ENCODE results near the gene HNMT. TPM values are rescaled to one million over a fixed set of nuclear protein-coding genes. Genes with fewer than 3 reads are reported as not detected.

The HNMT gene
- total and polyA plus RNA-seq, 2 of the 13 experiments (the other 11 are each of a cell fraction or from before 2014, with no cell fraction given): 279 to 309 TPM

DNA sequence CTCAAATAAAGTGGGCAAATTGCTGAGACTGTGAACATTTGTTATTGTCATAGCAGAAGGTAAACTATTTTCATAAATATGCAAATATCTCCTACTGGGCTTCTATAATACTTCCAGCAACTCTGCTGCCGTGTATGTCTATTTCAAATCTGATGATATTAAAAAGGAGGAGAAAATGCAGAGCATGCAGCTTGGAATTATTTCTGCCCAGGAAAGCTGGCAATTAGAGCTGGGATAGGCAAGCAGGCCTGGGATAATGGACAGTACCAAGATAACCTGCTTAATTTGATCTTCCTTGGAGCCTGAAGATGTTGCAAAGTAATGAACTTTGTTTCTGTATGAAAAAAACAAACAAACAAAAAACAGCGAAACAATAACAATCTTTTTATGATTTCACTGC, 72.8 kb downstream of the HNMT start (continued):
- TF ChIP-seq NFYC (CRISPR knock-in tag; IDR thresholded peaks at IDR 0.05): no peak
- TF ChIP-seq ZNF773 (CRISPR knock-in tag; IDR thresholded peaks at IDR 0.05; ENCODE audit: borderline replicate concordance): no peak
- no peak for TF ChIP-seq PRPF4 (IDR thresholded peaks at IDR 0.05; ENCODE audit: low read depth, low read length, poor library complexity, severe bottlenecking)
- TF ChIP-seq RBM39 (IDR thresholded peaks at IDR 0.05; ENCODE audit: low read depth, low read length, poor library complexity, severe bottlenecking): no peak

DNA sequence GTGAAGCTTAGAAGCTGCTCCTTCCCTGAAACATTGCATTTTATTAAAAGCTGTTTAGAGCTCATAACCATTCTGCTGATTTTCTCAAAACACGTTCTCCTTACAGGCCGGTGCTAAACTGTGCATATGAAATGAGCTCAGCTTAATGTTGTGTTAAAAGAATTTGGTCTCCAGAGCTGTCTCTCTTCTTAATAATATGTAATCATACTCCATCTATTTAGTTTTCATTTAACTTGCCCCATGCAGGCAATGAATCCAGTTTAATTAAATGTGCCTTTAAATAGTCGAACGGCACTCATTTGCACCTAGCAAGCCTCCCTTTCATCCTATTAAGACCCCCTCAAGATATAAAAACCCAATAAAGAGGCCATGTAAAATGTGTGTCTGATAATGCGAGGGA, 76.3 kb downstream of the HNMT start:
- FAIRE-seq: no peak
- ChIA-PET CTCF (ENCODE audit: low intra/inter-chr PET ratio, low total read pairs) (no interaction called here), POLR2A (no interaction called here)
- BruUV-seq (replicated peaks): no TSS peak
- intact Hi-C loops (cut with micrococcal nuclease; ENCODE audit: unreplicated experiment) (no loop called here), in situ Hi-C loops (cut with HindIII; ENCODE audit: extremely low pct_ligation_motif_present, low pct_unique_long_range_greater_than_20kb) (no loop called here)
- ATAC-seq: no peak
- Histone ChIP-seq H3K4me3 (replicated peaks in 1 of 3; ENCODE audit: insufficient read depth in 1 of 3, low read depth in 2 of 3, low read length in 3 of 3) (no peak overlapping the region), H3K79me2 (ENCODE audit: insufficient read depth, low read length) (no peaks in the 10 kb centered on the region), H2AFZ (ENCODE audit: low read length) (no peak overlapping the region), H3K4me2 (ENCODE audit: low read depth, low read length) (no peak overlapping the region), H3K9me3 (ENCODE audit: low read length) (no peaks in the 10 kb centered on the region), H3K36me3 (replicated peaks in 1 of 2; ENCODE audit: control insufficient read depth in 1 of 2, insufficient read depth in 2 of 2, low read length in 2 of 2) (no peaks in the 10 kb centered on the region), H3K27ac (ENCODE audit: extremely low read length, insufficient read depth, low read length) (no peak overlapping the region), H3K4me1 (ENCODE audit: insufficient read depth, low read length) (no peaks in the 10 kb centered on the region), H3K27me3 (ENCODE audit: control insufficient read depth in 1 of 2, insufficient read depth in 2 of 2, low read length in 2 of 2) (peaks cover 0 to 8% of the 10 kb centered on the region in 2 experiments; a peak in 2 of 5 replicates), H3K9ac (ENCODE audit: insufficient read depth, low read depth, low read length) (no peak overlapping the region), H4K20me1 (ENCODE audit: insufficient read depth, low read length) (no peaks in the 10 kb centered on the region)
- TF ChIP-seq ISX (CRISPR knock-in tag; conservative IDR thresholded peaks at IDR 0.05): no peak
- TF ChIP-seq ZNF256 (CRISPR knock-in tag; conservative IDR thresholded peaks at IDR 0.05): no peak
- no peak for TF ChIP-seq ZNF432 (CRISPR knock-in tag; IDR thresholded peaks at IDR 0.05; ENCODE audit: borderline replicate concordance)
- no peak for TF ChIP-seq EEA1 (CRISPR knock-in tag; IDR thresholded peaks at IDR 0.05; ENCODE audit: borderline replicate concordance)
- TF ChIP-seq, protein P1, sequence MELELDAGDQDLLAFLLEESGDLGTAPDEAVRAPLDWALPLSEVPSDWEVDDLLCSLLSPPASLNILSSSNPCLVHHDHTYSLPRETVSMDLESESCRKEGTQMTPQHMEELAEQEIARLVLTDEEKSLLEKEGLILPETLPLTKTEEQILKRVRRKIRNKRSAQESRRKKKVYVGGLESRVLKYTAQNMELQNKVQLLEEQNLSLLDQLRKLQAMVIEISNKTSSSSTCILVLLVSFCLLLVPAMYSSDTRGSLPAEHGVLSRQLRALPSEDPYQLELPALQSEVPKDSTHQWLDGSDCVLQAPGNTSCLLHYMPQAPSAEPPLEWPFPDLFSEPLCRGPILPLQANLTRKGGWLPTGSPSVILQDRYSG (CRISPR knock-in tag; IDR thresholded peaks at IDR 0.05): no peak
- TF ChIP-seq SMAD1 (CRISPR knock-in tag; IDR thresholded peaks at IDR 0.05; ENCODE audit: borderline replicate concordance, low read depth): no peak
- TF ChIP-seq SMARCE1 (IDR thresholded peaks at IDR 0.05; ENCODE audit: borderline replicate concordance): no peak
- TF ChIP-seq, protein P2, sequence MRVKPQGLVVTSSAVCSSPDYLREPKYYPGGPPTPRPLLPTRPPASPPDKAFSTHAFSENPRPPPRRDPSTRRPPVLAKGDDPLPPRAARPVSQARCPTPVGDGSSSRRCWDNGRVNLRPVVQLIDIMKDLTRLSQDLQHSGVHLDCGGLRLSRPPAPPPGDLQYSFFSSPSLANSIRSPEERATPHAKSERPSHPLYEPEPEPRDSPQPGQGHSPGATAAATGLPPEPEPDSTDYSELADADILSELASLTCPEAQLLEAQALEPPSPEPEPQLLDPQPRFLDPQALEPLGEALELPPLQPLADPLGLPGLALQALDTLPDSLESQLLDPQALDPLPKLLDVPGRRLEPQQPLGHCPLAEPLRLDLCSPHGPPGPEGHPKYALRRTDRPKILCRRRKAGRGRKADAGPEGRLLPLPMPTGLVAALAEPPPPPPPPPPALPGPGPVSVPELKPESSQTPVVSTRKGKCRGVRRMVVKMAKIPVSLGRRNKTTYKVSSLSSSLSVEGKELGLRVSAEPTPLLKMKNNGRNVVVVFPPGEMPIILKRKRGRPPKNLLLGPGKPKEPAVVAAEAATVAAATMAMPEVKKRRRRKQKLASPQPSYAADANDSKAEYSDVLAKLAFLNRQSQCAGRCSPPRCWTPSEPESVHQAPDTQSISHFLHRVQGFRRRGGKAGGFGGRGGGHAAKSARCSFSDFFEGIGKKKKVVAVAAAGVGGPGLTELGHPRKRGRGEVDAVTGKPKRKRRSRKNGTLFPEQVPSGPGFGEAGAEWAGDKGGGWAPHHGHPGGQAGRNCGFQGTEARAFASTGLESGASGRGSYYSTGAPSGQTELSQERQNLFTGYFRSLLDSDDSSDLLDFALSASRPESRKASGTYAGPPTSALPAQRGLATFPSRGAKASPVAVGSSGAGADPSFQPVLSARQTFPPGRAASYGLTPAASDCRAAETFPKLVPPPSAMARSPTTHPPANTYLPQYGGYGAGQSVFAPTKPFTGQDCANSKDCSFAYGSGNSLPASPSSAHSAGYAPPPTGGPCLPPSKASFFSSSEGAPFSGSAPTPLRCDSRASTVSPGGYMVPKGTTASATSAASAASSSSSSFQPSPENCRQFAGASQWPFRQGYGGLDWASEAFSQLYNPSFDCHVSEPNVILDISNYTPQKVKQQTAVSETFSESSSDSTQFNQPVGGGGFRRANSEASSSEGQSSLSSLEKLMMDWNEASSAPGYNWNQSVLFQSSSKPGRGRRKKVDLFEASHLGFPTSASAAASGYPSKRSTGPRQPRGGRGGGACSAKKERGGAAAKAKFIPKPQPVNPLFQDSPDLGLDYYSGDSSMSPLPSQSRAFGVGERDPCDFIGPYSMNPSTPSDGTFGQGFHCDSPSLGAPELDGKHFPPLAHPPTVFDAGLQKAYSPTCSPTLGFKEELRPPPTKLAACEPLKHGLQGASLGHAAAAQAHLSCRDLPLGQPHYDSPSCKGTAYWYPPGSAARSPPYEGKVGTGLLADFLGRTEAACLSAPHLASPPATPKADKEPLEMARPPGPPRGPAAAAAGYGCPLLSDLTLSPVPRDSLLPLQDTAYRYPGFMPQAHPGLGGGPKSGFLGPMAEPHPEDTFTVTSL (CRISPR knock-in tag; IDR thresholded peaks at IDR 0.05; ENCODE audit: borderline replicate concordance): no peak
- no peak for TF ChIP-seq ZNF230 (CRISPR knock-in tag; IDR thresholded peaks at IDR 0.05)
- TF ChIP-seq ZNF20 (CRISPR knock-in tag; IDR thresholded peaks at IDR 0.05): no peak
- WGBS (ENCODE audit: low lambda C conversion rate): 69% methylated on average over 5 of the region's 5 CpGs
- no peak for DNase-seq (ENCODE audit: low spot score)

Measured in HepG2 (cell line).